KMS-11 (cell line): ENCODE measurements around the gene SLC38A1.

ENCODE experiments used
- H2AFZ ChIP-seq: fragments of 200-600 bp; sonication (generic); 2 replicates; pipeline ENCODE4 v1.6.1; 2016; ENCODE audit warnings: antibody characterized with exemption, mixed run types, low read depth
- H3K27ac ChIP-seq: fragments of 200-600 bp; sonication (generic); 2 replicates; pipeline ENCODE4 v1.6.1; 2016; ENCODE audit warnings: mild to moderate bottlenecking, mixed run types
- H3K27me3 ChIP-seq: fragments of 200-600 bp; sonication (generic); 2 replicates; pipeline ENCODE4 v1.6.1; 2017; ENCODE audit warnings: mild to moderate bottlenecking, low read depth, mixed run types, moderate library complexity; ENCODE audit not compliant: insufficient read depth
- H3K36me3 ChIP-seq: fragments of 200-600 bp; sonication (generic); 2 replicates; pipeline ENCODE4 v1.6.1; 2017; ENCODE audit warnings: mild to moderate bottlenecking, mixed run types; ENCODE audit not compliant: insufficient read depth
- H3K4me1 ChIP-seq: fragments of 200-600 bp; sonication (generic); 2 replicates; pipeline ENCODE4 v1.6.1; 2016; ENCODE audit warnings: mild to moderate bottlenecking, low read depth, mixed run types; ENCODE audit not compliant: poor library complexity, severe bottlenecking
- H3K4me2 ChIP-seq: fragments of 200-600 bp; sonication (generic); 2 replicates; pipeline ENCODE4 v1.7.0; 2016; ENCODE audit warnings: mild to moderate bottlenecking, mixed run types
- H3K4me3 ChIP-seq: fragments of 200-600 bp; sonication (generic); IDR thresholded peaks from 2 replicates; pipeline ENCODE4 v1.6.1; 2017; ENCODE audit warnings: low read depth, low read length, mixed read lengths; ENCODE audit not compliant: insufficient read depth
- H3K79me2 ChIP-seq: fragments of 200-600 bp; sonication (generic); 2 replicates; pipeline ENCODE4 v1.6.1; 2016; ENCODE audit warnings: low read depth, mixed run types; ENCODE audit not compliant: insufficient read depth
- H3K9ac ChIP-seq: fragments of 200-600 bp; sonication (generic); 2 replicates; pipeline ENCODE4 v1.6.1; 2016; ENCODE audit warnings: mild to moderate bottlenecking, mixed run types
- H4K20me1 ChIP-seq: fragments of 200-600 bp; sonication (generic); 2 replicates; pipeline ENCODE4 v1.6.1; 2016; ENCODE audit warnings: mild to moderate bottlenecking, mixed run types; ENCODE audit not compliant: insufficient read depth
- TF ChIP-seq, protein P1 (sequence below): fragments of 200-600 bp; sonication (generic); conservative IDR thresholded peaks from 2 replicates; pipeline ENCODE4 v1.6.1; 2017; ENCODE audit warnings: low read depth, mild to moderate bottlenecking, antibody characterized with exemption, low read length, moderate library complexity, mixed read lengths

Gene SLC38A1

DNA sequence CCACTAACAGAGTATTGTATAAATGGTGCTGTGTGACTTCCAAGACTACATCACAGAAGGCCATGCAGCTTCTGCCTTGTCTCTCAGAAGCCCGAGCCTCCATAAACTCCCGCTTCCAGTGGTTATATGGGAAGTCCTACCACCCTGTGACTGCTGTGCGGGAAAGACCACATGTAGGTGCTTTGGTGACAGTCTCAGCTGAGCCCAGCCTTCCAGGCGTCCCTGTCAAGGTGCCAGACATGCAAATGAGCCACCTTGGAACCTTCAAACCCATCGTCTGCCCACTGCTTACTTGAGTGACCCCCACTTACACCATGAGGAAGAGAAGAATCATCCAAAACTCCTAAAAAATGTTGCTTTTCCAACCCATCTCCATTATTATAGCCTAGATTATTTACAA is 123.0 kb downstream of the SLC38A1 start:
- Histone ChIP-seq H4K20me1 (no peaks in the 10 kb centered on the region), H3K4me3 (no peak overlapping the region), H3K27ac (no peak overlapping the region), H3K36me3 (no peaks in the 10 kb centered on the region), H3K4me1 (no peaks in the 10 kb centered on the region), H3K27me3 (no peaks in the 10 kb centered on the region), H2AFZ (no peak overlapping the region), H3K4me2 (no peak overlapping the region), H3K9ac (no peak overlapping the region), H3K79me2 (no peaks in the 10 kb centered on the region)
- TF ChIP-seq, protein P1, sequence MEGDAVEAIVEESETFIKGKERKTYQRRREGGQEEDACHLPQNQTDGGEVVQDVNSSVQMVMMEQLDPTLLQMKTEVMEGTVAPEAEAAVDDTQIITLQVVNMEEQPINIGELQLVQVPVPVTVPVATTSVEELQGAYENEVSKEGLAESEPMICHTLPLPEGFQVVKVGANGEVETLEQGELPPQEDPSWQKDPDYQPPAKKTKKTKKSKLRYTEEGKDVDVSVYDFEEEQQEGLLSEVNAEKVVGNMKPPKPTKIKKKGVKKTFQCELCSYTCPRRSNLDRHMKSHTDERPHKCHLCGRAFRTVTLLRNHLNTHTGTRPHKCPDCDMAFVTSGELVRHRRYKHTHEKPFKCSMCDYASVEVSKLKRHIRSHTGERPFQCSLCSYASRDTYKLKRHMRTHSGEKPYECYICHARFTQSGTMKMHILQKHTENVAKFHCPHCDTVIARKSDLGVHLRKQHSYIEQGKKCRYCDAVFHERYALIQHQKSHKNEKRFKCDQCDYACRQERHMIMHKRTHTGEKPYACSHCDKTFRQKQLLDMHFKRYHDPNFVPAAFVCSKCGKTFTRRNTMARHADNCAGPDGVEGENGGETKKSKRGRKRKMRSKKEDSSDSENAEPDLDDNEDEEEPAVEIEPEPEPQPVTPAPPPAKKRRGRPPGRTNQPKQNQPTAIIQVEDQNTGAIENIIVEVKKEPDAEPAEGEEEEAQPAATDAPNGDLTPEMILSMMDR, result no peak

DNA sequence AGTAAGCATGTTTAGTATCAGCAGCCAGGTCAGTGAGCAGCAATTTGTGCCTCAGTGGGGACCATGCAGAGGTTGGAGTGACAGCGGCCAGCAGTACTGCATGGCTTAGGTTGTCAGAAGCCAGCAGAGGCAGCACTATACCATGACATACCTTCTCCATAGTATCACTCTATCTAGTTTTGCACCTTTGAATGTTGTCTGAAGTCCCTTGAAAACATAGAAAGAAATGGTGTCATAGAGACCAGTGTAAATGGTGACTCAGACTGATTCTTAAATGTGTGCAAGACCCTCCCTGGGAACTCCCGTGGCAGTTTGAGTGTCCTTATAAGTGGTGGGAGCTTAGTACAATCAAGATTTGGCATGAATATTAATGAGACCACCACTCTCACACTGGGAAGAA is 124.4 kb downstream of the SLC38A1 start:
- Histone ChIP-seq H3K4me2 (no peak overlapping the region), H3K27ac (no peak overlapping the region), H3K4me1 (no peaks in the 10 kb centered on the region), H3K4me3 (no peak overlapping the region), H4K20me1 (no peaks in the 10 kb centered on the region), H2AFZ (no peak overlapping the region), H3K79me2 (no peaks in the 10 kb centered on the region), H3K27me3 (no peaks in the 10 kb centered on the region), H3K36me3 (no peaks in the 10 kb centered on the region), H3K9ac (no peak overlapping the region)
- TF ChIP-seq, protein P1, result no peak

DNA sequence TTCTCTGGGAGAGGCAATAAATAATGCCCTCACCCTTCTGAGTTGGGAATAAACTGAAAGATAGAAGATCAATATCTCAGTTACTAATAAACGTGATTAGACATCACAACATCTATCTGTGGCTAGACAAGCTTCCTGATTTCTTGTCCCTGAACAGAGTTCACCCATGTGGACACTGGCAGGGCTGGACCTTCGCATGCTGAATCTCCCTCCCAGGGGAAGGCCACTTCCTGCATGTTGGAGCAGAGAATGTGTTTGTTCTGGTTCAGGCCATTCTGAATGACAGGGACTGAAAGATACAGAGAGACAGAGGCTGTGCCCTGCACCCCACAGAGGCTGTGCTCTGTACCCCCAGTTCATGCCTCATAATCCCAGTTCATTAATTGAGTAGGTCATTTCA is 132.6 kb downstream of the SLC38A1 start:
- Histone ChIP-seq H3K27ac (no peak overlapping the region), H3K4me3 (no peak overlapping the region), H3K9ac (no peak overlapping the region), H3K79me2 (no peaks in the 10 kb centered on the region), H3K36me3 (no peaks in the 10 kb centered on the region), H3K4me2 (no peak overlapping the region), H3K4me1 (no peaks in the 10 kb centered on the region), H4K20me1 (no peaks in the 10 kb centered on the region), H2AFZ (no peak overlapping the region), H3K27me3 (no peaks in the 10 kb centered on the region)
- TF ChIP-seq, protein P1, result no peak

DNA sequence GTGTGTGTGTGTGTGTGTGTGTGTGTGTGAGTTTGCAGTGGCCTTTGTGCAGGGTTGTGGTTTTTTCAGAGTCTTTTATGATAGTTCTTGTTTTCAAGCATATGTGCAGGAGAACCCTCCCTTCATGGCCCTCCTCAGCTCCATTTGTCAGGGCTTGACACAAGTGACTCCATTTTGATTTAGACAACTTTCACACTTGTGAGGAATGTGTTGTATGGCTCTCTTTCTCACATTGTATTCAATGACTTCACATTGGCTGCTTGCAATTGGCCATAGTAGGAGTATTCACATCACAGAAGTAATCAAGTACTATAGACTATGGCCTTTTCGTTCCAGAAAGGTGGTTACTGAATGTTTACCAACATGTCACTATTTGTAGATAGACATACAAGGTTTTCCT is 133.1 kb downstream of the SLC38A1 start:
- H3K79me2 ChIP-seq, result no peaks in the 10 kb centered on the region
- no peak overlapping the region for H3K4me3 ChIP-seq
- H3K27me3 ChIP-seq, result no peaks in the 10 kb centered on the region
- no peak overlapping the region for H2AFZ ChIP-seq
- H3K27ac ChIP-seq, result no peak overlapping the region
- no peaks in the 10 kb centered on the region for H4K20me1 ChIP-seq
- no peaks in the 10 kb centered on the region for H3K36me3 ChIP-seq
- H3K4me2 ChIP-seq, result no peak overlapping the region
- no peak overlapping the region for H3K9ac ChIP-seq
- H3K4me1 ChIP-seq, result no peaks in the 10 kb centered on the region
- TF ChIP-seq, protein P1, result no peak
